CD4-positive, alpha-beta T cell treated with Interleukin-1 beta for 1 hour (primary cell): Measurements from ENCODE around the gene CTSA.

Source experiments
- DNase-seq, 2 donors: peaks; one replicate each; pipeline ENCODE4 v3.0.0-alpha.2; 2020 to 2022

The CTSA gene

DNA sequence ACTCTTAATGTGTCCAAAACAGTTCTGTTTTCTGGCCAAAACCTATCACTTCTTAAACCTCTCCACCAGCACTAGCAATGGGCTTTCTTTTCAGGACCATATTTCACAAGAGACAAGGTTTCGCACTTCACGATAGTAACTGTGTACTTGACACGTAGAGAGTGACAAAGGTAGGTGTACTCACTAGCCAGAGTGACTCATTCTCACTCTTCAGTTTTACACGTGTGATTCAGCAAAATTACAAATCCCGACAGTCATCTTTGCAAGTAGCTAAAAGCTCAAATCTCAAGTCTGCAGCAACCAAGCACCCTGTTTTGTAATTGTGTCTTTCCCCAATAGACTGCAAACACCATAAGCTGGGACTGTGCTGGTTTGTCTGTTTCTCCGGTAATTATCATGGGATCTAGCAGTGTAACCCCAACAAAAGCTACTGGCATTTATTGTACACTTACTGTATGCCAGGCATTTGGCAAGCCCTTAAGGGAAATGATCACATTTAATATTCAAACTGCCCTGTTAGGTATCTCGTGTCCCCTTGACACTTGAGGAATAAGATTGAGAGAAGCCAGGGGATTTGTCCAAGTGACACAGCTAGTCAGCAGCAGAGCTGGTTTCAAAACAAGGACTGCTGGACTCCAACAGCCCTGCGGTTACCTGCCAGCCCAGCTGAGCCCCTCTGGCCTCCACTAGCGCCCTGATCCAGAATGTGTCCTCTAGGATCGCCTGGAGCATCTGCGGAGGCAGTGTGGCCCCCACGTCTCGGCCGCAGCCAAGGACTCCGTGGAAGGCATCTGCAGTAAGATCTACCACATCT lies 53.2 kb downstream of the CTSA start:
- DNase-seq = peak in 1 of 2 donors; percentile 25

DNA sequence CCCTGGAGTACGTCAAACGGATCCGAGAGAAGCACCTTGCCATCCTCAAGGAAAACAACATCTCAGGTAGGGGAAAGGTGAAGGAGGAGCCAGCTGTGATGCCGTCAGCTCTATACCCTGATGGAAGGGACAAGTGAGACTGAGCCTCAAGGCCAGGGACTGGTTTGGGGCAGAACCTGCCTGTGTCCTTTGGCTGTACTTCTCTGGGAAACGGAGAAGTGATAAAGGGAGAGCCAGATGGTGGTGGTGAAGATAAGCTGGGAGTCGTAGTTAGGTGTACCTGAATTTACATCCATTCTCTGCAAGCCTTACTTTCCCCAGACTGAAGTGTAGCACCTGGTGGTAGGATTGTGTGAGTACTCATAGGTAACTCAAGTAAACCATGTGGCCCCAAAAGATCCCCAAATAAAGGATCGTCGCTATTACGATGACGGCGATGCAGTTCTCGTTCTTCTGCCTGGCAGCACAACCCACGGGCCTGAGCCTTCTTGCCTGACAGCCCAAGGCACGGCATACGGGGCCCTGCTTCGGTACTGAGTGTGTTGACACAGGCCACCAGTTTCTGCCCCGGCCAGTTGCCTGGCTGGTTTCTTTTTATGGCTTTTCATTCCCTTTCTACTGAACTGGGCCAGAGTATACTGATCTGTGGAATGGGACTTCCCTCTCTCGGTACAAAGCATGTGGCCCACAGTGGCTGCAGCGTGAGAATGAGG lies 54.0 kb downstream of the CTSA start:
- DNase-seq = no peak

DNA sequence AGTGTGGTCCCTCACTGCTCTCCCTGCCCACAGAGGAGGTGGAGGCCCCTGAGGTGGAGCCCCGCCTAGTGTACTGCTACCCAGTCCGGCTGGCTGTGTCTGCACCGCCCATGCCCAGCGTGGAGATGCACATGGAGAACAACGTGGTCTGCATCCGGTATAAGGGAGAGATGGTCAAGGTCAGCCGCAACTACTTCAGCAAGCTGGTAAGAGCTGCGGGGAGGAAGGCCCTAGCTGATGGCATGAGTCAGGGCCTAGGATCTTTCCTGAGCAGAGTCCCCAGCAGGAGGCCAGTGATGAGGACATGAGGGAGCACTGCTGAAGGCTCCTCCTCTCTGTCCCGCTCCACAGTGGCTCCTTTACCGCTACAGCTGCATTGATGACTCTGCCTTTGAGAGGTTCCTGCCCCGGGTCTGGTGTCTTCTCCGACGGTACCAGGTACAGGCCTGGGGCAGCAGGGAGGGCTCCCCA lies 54.6 kb downstream of the CTSA start:
- DNase-seq = peak in 1 of 2 donors; percentile 45

DNA sequence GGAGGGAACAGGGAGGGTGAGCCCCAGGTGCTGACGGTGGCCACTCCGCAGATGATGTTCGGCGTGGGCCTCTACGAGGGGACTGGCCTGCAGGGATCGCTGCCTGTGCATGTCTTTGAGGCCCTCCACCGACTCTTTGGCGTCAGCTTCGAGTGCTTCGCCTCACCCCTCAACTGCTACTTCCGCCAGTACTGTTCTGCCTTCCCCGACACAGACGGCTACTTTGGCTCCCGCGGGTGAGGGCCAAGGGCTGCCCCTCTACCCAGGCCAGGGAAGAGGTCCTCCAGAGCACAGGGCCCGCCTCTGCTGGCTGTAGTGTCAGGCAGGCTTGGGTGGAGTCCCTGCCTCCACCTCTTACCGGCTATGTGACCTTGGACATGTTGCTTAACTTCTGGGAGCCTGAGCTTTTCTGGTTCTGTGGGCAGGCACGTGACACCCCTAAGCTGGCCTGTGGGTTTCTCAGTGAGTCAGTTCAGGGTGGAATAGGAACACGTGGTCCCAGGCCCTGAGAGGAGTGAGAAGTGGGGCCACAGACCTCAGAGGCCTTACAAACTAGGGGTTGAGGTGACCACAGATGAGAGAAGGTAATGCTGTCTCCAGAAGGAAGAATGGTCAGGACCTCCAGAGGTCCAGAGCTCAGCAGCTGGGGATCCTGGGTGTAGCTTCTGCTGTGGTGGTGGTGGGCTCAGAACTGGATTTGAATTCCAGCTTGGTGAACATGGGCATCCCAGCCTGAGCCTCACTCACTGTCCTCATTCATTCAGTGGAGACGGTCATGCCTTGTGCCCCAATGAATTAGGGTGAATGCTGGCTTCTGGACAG lies 55.2 kb downstream of the CTSA start:
- DNase-seq = peak; percentile 46 to 81

DNA sequence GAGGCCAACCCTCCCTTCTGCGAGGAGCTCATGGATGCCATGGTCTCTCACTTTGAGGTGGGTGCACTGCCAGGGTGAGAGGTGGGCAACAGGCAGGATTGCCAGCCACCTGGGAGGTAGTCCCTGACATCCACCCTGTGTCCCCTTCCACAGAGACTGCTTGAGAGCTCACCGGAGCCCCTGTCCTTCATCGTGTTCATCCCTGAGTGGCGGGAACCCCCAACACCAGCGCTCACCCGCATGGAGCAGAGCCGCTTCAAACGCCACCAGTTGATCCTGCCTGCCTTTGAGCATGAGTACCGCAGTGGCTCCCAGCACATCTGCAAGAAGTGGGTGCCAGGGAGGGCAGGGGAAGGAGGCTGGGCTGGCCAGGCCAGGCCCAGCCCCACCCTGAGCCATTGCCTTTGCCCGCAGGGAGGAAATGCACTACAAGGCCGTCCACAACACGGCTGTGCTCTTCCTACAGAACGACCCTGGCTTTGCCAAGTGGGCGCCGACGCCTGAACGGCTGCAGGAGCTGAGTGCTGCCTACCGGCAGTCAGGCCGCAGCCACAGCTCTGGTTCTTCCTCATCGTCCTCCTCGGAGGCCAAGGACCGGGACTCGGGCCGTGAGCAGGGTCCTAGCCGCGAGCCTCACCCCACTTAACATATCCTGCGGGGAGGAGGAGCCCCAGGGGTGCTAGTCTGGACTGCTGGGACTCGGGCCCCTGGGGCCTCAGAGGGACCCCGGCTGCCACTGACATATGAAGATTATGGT lies 56.2 kb downstream of the CTSA start:
- DNase-seq = no peak

DNA sequence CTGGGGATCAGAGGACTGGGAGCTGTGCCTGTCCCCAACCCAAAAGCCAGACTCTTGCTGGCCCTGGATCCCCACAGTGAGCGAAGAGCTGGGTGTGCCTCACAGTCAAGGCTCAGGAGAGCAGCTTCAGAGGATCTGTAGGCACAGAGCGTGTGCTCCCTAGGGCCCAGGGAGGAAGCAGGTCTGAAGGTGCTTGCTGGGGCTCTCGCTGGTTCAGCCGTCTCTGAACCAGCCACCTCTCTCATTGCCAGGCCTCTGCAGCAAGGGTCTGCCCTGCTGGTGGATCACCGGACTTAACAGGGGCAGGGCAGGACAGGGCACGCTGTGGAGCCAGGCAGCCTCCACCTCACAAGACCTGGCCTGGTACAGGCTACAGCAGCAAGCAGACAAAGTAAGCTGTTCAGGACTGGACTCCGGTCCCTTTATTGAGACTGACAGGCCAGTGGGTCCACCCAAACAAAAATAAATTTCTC lies 57.2 kb downstream of the CTSA start:
- no peak for DNase-seq
